H1 (cell line): ENCODE results near the gene CSKMT. TPM values are rescaled to one million over a fixed set of nuclear protein-coding genes. Genes with fewer than 3 reads are reported as not detected.

Experiments used
- CTCF ChIA-PET: fragments of 300-600 bp; sonication (Branson Sonifier 250); formaldehyde crosslinking; loops from one replicate; lab custom pipeline; 2021; ENCODE audit not compliant: partially characterized antibody; lab: Charles Lee
- POLR2A ChIA-PET: fragments of 300-600 bp; sonication (Branson Sonifier 250); formaldehyde crosslinking; loops from one replicate; lab custom pipeline; 2021; ENCODE audit warnings: inconsistent platforms; ENCODE audit not compliant: partially characterized antibody; lab: Charles Lee
- DNase-seq, 2 experiments: peaks; one replicate each; pipeline versions ENCODE4 v3.0.0 to v3.0.0-alpha.2; 2010 to 2022; ENCODE audit warnings: low spot score in 2 of 2, low read depth in 1 of 2, mixed read lengths in 1 of 2
- FAIRE-seq: peaks from 2 replicates; lab custom pipeline; 2011; peaks lifted over from hg19 to GRCh38; lab: Jason Lieb, UNC
- H2AFZ ChIP-seq: 2 replicates; pipeline ENCODE4 v1.8.1; 2012; ENCODE audit warnings: low read length, inconsistent platforms
- H2AK5ac ChIP-seq: 2 replicates; pipeline ENCODE4 v1.6.1; 2013; ENCODE audit warnings: low read depth, low read length
- H2BK120ac ChIP-seq: replicated peaks from 2 replicates; pipeline ENCODE3; 2013; ENCODE audit warnings: low read depth, low read length, inconsistent platforms
- H2BK12ac ChIP-seq: 2 replicates; pipeline ENCODE4 v1.6.1; 2013; ENCODE audit warnings: low read depth, low read length
- H2BK15ac ChIP-seq: 2 replicates; pipeline ENCODE4 v1.6.1; 2013; ENCODE audit warnings: low read length
- H2BK20ac ChIP-seq: 2 replicates; pipeline ENCODE4 v1.6.1; 2013; ENCODE audit warnings: low read length
- H2BK5ac ChIP-seq: 2 replicates; pipeline ENCODE4 v1.6.1; 2013; ENCODE audit warnings: low read depth, low read length
- H3K14ac ChIP-seq: 2 replicates; pipeline ENCODE4 v1.6.1; 2013; ENCODE audit warnings: inconsistent platforms; ENCODE audit not compliant: insufficient read length
- H3K18ac ChIP-seq: 2 replicates; pipeline ENCODE4 v1.6.1; 2013; ENCODE audit warnings: low read length; ENCODE audit errors: extremely low read depth
- H3K23ac ChIP-seq: 2 replicates; pipeline ENCODE4 v1.6.1; 2013; ENCODE audit warnings: inconsistent platforms; ENCODE audit not compliant: insufficient read length
- H3K23me2 ChIP-seq: 2 replicates; pipeline ENCODE4 v1.6.1; 2013; ENCODE audit warnings: low read depth, low read length
- H3K27ac ChIP-seq: 2 replicates; pipeline ENCODE4 v1.6.1; 2011; ENCODE audit warnings: low read depth, low read length, inconsistent platforms
- H3K27me3 ChIP-seq, 4 experiments: replicated peaks in 1 of 4; 1 replicate in 1 of 4; 2 replicates in 3 of 4; pipeline versions ENCODE4 v1.6.1 to v1.8.1; 2011 to 2013; ENCODE audit warnings: low read length in 3 of 4, mild to moderate bottlenecking in 3 of 4, inconsistent platforms in 2 of 4, mixed read lengths in 2 of 4, moderate library complexity in 1 of 4; ENCODE audit not compliant: control insufficient read depth in 3 of 4, insufficient read depth in 3 of 4; ENCODE audit errors: extremely low read depth in 1 of 4
- H3K36me3 ChIP-seq, 4 experiments: 2 replicates each; pipeline versions ENCODE4 v1.6.1 to v1.8.1; 2011 to 2013; ENCODE audit warnings: mild to moderate bottlenecking in 4 of 4, low read length in 3 of 4, moderate library complexity in 2 of 4, control low read depth in 1 of 4, inconsistent platforms in 1 of 4; ENCODE audit not compliant: insufficient read depth in 4 of 4, control insufficient read depth in 2 of 4
- H3K4ac ChIP-seq: replicated peaks from 2 replicates; pipeline ENCODE3; 2013; ENCODE audit warnings: low read length, low read depth, mixed read lengths, inconsistent platforms; ENCODE audit not compliant: insufficient read length
- H3K4me1 ChIP-seq, 4 experiments: replicated peaks in 1 of 4; 1 replicate in 1 of 4; 2 replicates in 3 of 4; pipeline versions ENCODE4 v1.6.1 to v1.8.1; 2011 to 2013; ENCODE audit warnings: low read length in 3 of 4, inconsistent platforms in 2 of 4, mixed read lengths in 1 of 4; ENCODE audit not compliant: insufficient read depth in 4 of 4, control insufficient read depth in 3 of 4
- H3K4me2 ChIP-seq, 2 experiments: 2 replicates each; pipeline versions ENCODE4 v1.6.1 to v1.8.1; 2011 to 2013; ENCODE audit warnings: low read depth in 2 of 2, low read length in 2 of 2, control low read depth in 1 of 2, inconsistent platforms in 1 of 2, mild to moderate bottlenecking in 1 of 2; ENCODE audit not compliant: insufficient read depth in 1 of 2
- H3K4me3 ChIP-seq, 4 experiments: fragments of 200-600, 300-600 bp in 1 of 4; sonication (generic), shearing (Covaris generic), sonication (Bioruptor Twin) in 1 of 4; 2 replicates each; pipeline versions ENCODE4 v1.5.1 to v1.8.1; 2011 to 2016; ENCODE audit warnings: low read length in 4 of 4, low read depth in 3 of 4, control low read depth in 2 of 4, inconsistent platforms in 2 of 4, mild to moderate bottlenecking in 2 of 4, mixed read lengths in 1 of 4, moderate library complexity in 1 of 4; ENCODE audit not compliant: insufficient read depth in 2 of 4; ENCODE audit errors: extremely low read depth in 1 of 4
- H3K56ac ChIP-seq: replicated peaks from 2 replicates; pipeline ENCODE3; 2013; ENCODE audit warnings: low read depth, mild to moderate bottlenecking, mixed read lengths, low read length, inconsistent platforms; ENCODE audit not compliant: insufficient read length
- H3K79me1 ChIP-seq: 2 replicates; pipeline ENCODE4 v1.6.1; 2013; ENCODE audit warnings: low read depth, low read length, control low read depth
- H3K79me2 ChIP-seq, 2 experiments: 2 replicates each; pipeline versions ENCODE4 v1.6.1 to v1.8.1; 2012 to 2013; ENCODE audit warnings: low read length in 2 of 2, mild to moderate bottlenecking in 2 of 2, inconsistent platforms in 1 of 2; ENCODE audit not compliant: insufficient read depth in 2 of 2, control insufficient read depth in 1 of 2
- H3K9ac ChIP-seq, 4 experiments: replicated peaks in 1 of 4; 1 replicate in 1 of 4; 2 replicates in 3 of 4; pipeline versions ENCODE4 v1.6.1 to v1.8.1; 2011 to 2013; ENCODE audit warnings: low read depth in 3 of 4, low read length in 3 of 4, control low read depth in 2 of 4, mild to moderate bottlenecking in 2 of 4, moderate library complexity in 2 of 4, inconsistent platforms in 1 of 4; ENCODE audit errors: extremely low read depth in 1 of 4
- H3K9me3 ChIP-seq, 2 experiments: 2 replicates each; pipeline versions ENCODE4 v1.6.1 to v1.8.1; 2012 to 2013; ENCODE audit warnings: mild to moderate bottlenecking in 2 of 2, moderate library complexity in 2 of 2, control low read depth in 1 of 2, inconsistent platforms in 1 of 2, low read depth in 1 of 2, low read length in 1 of 2, mixed read lengths in 1 of 2; ENCODE audit not compliant: insufficient read depth in 2 of 2
- H4K20me1 ChIP-seq, 2 experiments: replicated peaks in 1 of 2; 2 replicates each; pipeline versions ENCODE3 to v1.8.1; 2011 to 2013; ENCODE audit warnings: inconsistent platforms in 2 of 2, low read length in 2 of 2, mild to moderate bottlenecking in 1 of 2; ENCODE audit not compliant: insufficient read depth in 2 of 2, control insufficient read depth in 1 of 2
- H4K5ac ChIP-seq: 2 replicates; pipeline ENCODE4 v1.6.1; 2013; ENCODE audit warnings: low read length, low read depth, mixed read lengths, inconsistent platforms; ENCODE audit not compliant: insufficient read length
- H4K8ac ChIP-seq: 2 replicates; pipeline ENCODE4 v1.8.0; 2013; ENCODE audit warnings: mild to moderate bottlenecking, moderate library complexity, low read length, inconsistent platforms; ENCODE audit not compliant: insufficient read depth; ENCODE audit errors: extremely low read depth
- H4K91ac ChIP-seq: replicated peaks from 2 replicates; pipeline ENCODE3; 2013; ENCODE audit warnings: low read length, mixed read lengths, inconsistent platforms; ENCODE audit not compliant: insufficient read length
- SIX5 ChIP-seq: IDR thresholded peaks from 2 replicates; pipeline ENCODE4 v1.6.1; 2011; ENCODE audit warnings: mild to moderate bottlenecking, low read depth, low read length
- SUZ12 ChIP-seq: fragments of 200-600 bp; sonication (generic); IDR thresholded peaks from 2 replicates; pipeline ENCODE4 v1.6.1; 2012; ENCODE audit warnings: mild to moderate bottlenecking, inconsistent platforms, low read length, moderate library complexity, mixed read lengths
- WGBS, 2 experiments: shearing (Covaris generic) in 1 of 2; methylation state at CpG; one replicate each; pipeline versions ENCODE4 v1.1.6 to v1.1.7; 2013 to 2015; ENCODE audit warnings: low lambda C conversion rate in 2 of 2, mixed read lengths in 2 of 2, inconsistent platforms in 1 of 2, low coverage in 1 of 2, missing lambda C conversion rate in 1 of 2; ENCODE audit not compliant: insufficient replicate concordance in 2 of 2, insufficient coverage in 1 of 2, insufficient read length in 1 of 2; ENCODE audit errors: extremely low coverage in 1 of 2, missing lambda C conversion rate in 1 of 2; 5-methylcytosine and 5-hydroxymethylcytosine counted together
- polyA plus RNA-seq, 7 experiments: library from polyadenylated mRNA; depleted of rRNA in 3 of 7; stranded (reverse) in 5 of 7; unstranded in 2 of 7; fragments of >200 nt in 5 of 7; fragments of 200-250 nt in 2 of 7; gene quantifications; 1 replicate in 5 of 7; 2 replicates in 1 of 7; 4 replicates in 1 of 7; pipeline versions ENCODE4 v1.2.1 to v1.2.3, GENCODE V29; 2011 to 2013; ENCODE audit warnings: missing spikeins in 2 of 7, mixed read lengths in 2 of 7
- total RNA-seq: library from RNA; stranded (reverse); fragmentation: NEBNext Ultra II Directional; extraction: Animal tissue kit (Norgen Biotek cat#: 25700); gene quantifications from 2 replicates; pipeline ENCODE4 v1.2.1, GENCODE V29; 2021

CSKMT gene
- total and polyA plus RNA-seq, 2 of the 8 experiments (the other 6 are each of a cell fraction or from before 2014, with no cell fraction given) = 12.0 to 66.1 TPM

DNA sequence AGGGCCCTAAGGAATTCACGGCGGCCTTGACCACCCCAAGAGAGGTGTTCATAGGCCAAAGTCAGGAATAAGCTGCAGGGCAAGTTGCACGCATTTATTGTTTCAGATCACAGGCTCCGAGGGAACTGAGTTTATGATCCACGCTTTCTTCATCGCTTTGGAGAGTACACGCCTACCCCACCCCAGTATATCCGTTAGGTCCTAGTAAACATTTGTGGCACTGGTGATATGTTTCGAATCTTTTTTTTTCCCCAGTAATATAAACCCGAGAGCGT lies 19.5 kb upstream of the CSKMT start:
- no peak for DNase-seq
- H2BK120ac ChIP-seq = no peak overlapping the region
- H3K9me3 ChIP-seq = no peaks in the 10 kb centered on the region
- H4K91ac ChIP-seq = peak overlapping the region; percentile 89
- H3K56ac ChIP-seq = no peak overlapping the region
- H4K8ac ChIP-seq = peak overlapping the region; percentile 98; the same call in 1 of the 2 replicates
- H2BK15ac ChIP-seq = no peak overlapping the region
- 0 out of 2 replicates have a peak overlapping the region, but pooled peaks have one; percentile 2 for H2BK12ac ChIP-seq
- H3K18ac ChIP-seq = no peak overlapping the region; the same call in 1 of the 2 replicates
- peaks cover 5% of the 10 kb centered on the region; the same call in 1 of the 2 replicates for H3K23me2 ChIP-seq
- ChIA-PET POLR2A (interaction anchor here (0.5 to 50.4 kb wide), 15 partner anchors 8 to 196 kb away, joined by 3 to 2041 read pairs (median 6); partner anchors contain the start of genes B3GAT3, BSCL2, C11orf98 and CSKMT), CTCF (interaction anchor here (0.6 to 1.4 kb wide), 7 partner anchors 9 to 1289 kb away, joined by 3 to 12 read pairs (median 3); partner anchors contain the start of genes C11orf98 and CSKMT)
- H3K27me3 ChIP-seq = no peaks in the 10 kb centered on the region
- no peaks in the 10 kb centered on the region; a peak in 2 of 7 replicates for H3K4me1 ChIP-seq
- peak overlapping the region; percentile 76 to 97 (median 94) for H3K9ac ChIP-seq
- no peak for FAIRE-seq
- peaks cover 7 to 44% of the 10 kb centered on the region in 2 experiments for H3K79me2 ChIP-seq
- no peak overlapping the region for H2BK20ac ChIP-seq
- WGBS, 2 experiments = 39% methylated on average over 11 of the region's 11 CpGs; no CpG with 5 or more reads in 1 of the 2 experiments
- peak overlapping the region; percentile 53 for H4K5ac ChIP-seq
- no peak overlapping the region for H3K14ac ChIP-seq
- H3K4me3 ChIP-seq = peak overlapping the region; percentile 71 to 99 (median 90)
- H2BK5ac ChIP-seq = peak overlapping the region; percentile 79
- no peak overlapping the region for H2AFZ ChIP-seq
- H3K36me3 ChIP-seq = peaks cover 0 to 28% (median 7%) of the 10 kb centered on the region in 4 experiments; a peak in 6 of 8 replicates
- H2AK5ac ChIP-seq = no peak overlapping the region
- H3K4ac ChIP-seq = peak overlapping the region; percentile 92
- TF ChIP-seq SIX5 (no peak), SUZ12 (no peak)
- H3K79me1 ChIP-seq = peaks cover 10% of the 10 kb centered on the region
- H3K4me2 ChIP-seq = peak overlapping the region; percentile 78 to 81
- H3K27ac ChIP-seq = peak overlapping the region; percentile 90; the same call in 1 of the 2 replicates
- peaks cover 3 to 18% of the 10 kb centered on the region in 2 experiments for H4K20me1 ChIP-seq
- no peak overlapping the region for H3K23ac ChIP-seq
